GM12878 (cell line): ENCODE measurements around the gene PITPNC1. TPM values are rescaled to one million over a fixed set of nuclear protein-coding genes. Genes with fewer than 3 reads are reported as not detected.

Experiments used
- EED ChIP-seq: sonication (generic); IDR thresholded peaks from 2 replicates; pipeline ENCODE4 v1.6.1; 2016; ENCODE audit warnings: antibody characterized with exemption, low read depth
- EGR1 ChIP-seq, 2 experiments: IDR thresholded peaks; 1 replicate in 1 of 2; 2 replicates in 1 of 2; pipeline ENCODE4 v1.6.1; 2011 to 2012; ENCODE audit warnings: low read depth in 2 of 2, low read length in 2 of 2, borderline replicate concordance in 1 of 2, mild to moderate bottlenecking in 1 of 2, moderate library complexity in 1 of 2
- JUNB ChIP-seq: IDR thresholded peaks from 2 replicates; pipeline ENCODE4 v1.6.1; 2016; ENCODE audit warnings: antibody characterized with exemption, mild to moderate bottlenecking
- POU2F2 ChIP-seq: IDR thresholded peaks from 3 replicates; pipeline ENCODE4 v1.6.1; 2011; ENCODE audit warnings: low read depth, mild to moderate bottlenecking, low read length, borderline replicate concordance
- TCF12 ChIP-seq: IDR thresholded peaks from 2 replicates; pipeline ENCODE4 v1.6.1; 2011; ENCODE audit warnings: low read depth, mild to moderate bottlenecking, low read length
- TCF3 ChIP-seq: IDR thresholded peaks from 2 replicates; pipeline ENCODE4 v1.6.1; 2012; ENCODE audit warnings: low read depth, mild to moderate bottlenecking, low read length, borderline replicate concordance; ENCODE audit not compliant: insufficient read depth
- YY1 ChIP-seq: IDR thresholded peaks from 2 replicates; pipeline ENCODE4 v1.6.1; 2011; ENCODE audit warnings: low read depth, mild to moderate bottlenecking, low read length
- ZBED1 ChIP-seq: IDR thresholded peaks from 2 replicates; pipeline ENCODE4 v1.6.1; 2016; ENCODE audit warnings: borderline replicate concordance
- polyA plus RNA-seq, 11 experiments: library from polyadenylated mRNA; depleted of rRNA in 4 of 11; unstranded in 6 of 11; stranded (reverse) in 5 of 11; fragments of >200 nt; fragmentation: Nextera tagmentation in 4 of 11; fragmentation: Illumina TruSeq in 1 of 11; extraction: Ambion mirVana in 4 of 11; extraction: Trizol in 1 of 11; gene quantifications; 1 replicate in 1 of 11; 2 replicates in 10 of 11; pipeline versions ENCODE4 v1.2.1 to v1.2.3, GENCODE V29; 2011 to 2016; ENCODE audit warnings: inconsistent platforms in 2 of 11, missing spikeins in 2 of 11, low read depth in 1 of 11
- total RNA-seq, 4 experiments: library from RNA; depleted of rRNA in 3 of 4; stranded (reverse); fragments of >200 nt in 3 of 4; fragmentation: Illumina TruSeq in 1 of 4; extraction: Trizol in 1 of 4; gene quantifications; 2 replicates each; pipeline versions ENCODE4 v1.2.1 to v1.2.3, GENCODE V29; 2013 to 2021
- TF ChIP-seq, protein P1 (sequence below): IDR thresholded peaks from 2 replicates; pipeline ENCODE4 v1.6.1; 2012; ENCODE audit warnings: mild to moderate bottlenecking, low read depth, low read length
- TF ChIP-seq, protein P2 (sequence below): IDR thresholded peaks from 2 replicates; pipeline ENCODE4 v1.6.1; 2011; ENCODE audit warnings: low read depth, mild to moderate bottlenecking, low read length, moderate library complexity, borderline replicate concordance; ENCODE audit errors: extremely low read depth
- TF ChIP-seq, protein P3 (sequence below): IDR thresholded peaks from 2 replicates; pipeline ENCODE4 v1.6.1; 2011; ENCODE audit warnings: borderline replicate concordance, low read depth, mild to moderate bottlenecking, moderate library complexity, low read length; ENCODE audit not compliant: insufficient read depth, poor library complexity, severe bottlenecking
- TF ChIP-seq, protein P4 (sequence below): IDR thresholded peaks from 2 replicates; pipeline ENCODE4 v1.6.1; 2011; ENCODE audit warnings: low read depth, low read length, improper control_type of control experiment, borderline replicate concordance

Gene PITPNC1
- total and polyA plus RNA-seq, 10 of the 15 experiments (the other 5 are each of a cell fraction or from before 2014, with no cell fraction given) = 12.2 to 62.4 (median 47.3) TPM

DNA sequence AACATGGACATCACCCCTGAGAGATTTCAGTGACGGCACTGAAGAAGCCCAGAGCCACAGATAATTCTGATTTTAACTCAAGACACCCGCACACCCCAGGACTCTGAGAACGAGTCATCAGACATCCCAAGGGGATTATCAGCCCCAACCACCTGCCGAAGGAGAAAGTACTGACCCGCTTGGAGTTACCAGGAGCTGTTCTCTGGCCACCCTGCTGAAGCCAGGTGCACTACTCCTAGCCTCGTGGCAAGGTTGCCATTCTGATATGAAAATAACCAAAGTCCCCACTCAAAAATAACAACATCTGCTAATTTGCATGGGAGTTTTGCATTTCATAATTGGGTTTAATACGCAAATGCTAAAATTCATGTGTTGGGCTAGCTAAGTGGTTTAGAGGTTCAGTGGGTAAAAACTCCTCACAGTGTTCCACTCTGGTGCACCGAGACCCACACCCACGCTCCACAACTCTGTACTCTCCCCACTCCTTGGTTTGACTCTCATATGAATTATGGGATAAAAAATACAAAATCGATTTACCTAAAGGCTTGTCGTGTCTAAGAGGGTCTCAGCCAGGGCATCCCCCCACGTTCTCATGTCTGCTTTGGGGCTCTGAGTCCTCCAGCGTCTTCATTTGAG, 197.7 kb downstream of the PITPNC1 start (continued):
- TF ChIP-seq TCF3 = peak; percentile 83
- TF ChIP-seq, protein P1, sequence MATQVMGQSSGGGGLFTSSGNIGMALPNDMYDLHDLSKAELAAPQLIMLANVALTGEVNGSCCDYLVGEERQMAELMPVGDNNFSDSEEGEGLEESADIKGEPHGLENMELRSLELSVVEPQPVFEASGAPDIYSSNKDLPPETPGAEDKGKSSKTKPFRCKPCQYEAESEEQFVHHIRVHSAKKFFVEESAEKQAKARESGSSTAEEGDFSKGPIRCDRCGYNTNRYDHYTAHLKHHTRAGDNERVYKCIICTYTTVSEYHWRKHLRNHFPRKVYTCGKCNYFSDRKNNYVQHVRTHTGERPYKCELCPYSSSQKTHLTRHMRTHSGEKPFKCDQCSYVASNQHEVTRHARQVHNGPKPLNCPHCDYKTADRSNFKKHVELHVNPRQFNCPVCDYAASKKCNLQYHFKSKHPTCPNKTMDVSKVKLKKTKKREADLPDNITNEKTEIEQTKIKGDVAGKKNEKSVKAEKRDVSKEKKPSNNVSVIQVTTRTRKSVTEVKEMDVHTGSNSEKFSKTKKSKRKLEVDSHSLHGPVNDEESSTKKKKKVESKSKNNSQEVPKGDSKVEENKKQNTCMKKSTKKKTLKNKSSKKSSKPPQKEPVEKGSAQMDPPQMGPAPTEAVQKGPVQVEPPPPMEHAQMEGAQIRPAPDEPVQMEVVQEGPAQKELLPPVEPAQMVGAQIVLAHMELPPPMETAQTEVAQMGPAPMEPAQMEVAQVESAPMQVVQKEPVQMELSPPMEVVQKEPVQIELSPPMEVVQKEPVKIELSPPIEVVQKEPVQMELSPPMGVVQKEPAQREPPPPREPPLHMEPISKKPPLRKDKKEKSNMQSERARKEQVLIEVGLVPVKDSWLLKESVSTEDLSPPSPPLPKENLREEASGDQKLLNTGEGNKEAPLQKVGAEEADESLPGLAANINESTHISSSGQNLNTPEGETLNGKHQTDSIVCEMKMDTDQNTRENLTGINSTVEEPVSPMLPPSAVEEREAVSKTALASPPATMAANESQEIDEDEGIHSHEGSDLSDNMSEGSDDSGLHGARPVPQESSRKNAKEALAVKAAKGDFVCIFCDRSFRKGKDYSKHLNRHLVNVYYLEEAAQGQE = peak; percentile 62; the same call in 1 of the 2 replicates
- peak; percentile 97 for TF ChIP-seq POU2F2
- TF ChIP-seq, protein P2, sequence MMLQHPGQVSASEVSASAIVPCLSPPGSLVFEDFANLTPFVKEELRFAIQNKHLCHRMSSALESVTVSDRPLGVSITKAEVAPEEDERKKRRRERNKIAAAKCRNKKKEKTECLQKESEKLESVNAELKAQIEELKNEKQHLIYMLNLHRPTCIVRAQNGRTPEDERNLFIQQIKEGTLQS = no peak
- TF ChIP-seq JUNB = peak; percentile 53; the same call in 1 of the 2 replicates
- TF ChIP-seq YY1 = peak; percentile 22; the same call in 1 of the 2 replicates
- TF ChIP-seq ZBED1 = peak; percentile 77
- TF ChIP-seq, protein P3, sequence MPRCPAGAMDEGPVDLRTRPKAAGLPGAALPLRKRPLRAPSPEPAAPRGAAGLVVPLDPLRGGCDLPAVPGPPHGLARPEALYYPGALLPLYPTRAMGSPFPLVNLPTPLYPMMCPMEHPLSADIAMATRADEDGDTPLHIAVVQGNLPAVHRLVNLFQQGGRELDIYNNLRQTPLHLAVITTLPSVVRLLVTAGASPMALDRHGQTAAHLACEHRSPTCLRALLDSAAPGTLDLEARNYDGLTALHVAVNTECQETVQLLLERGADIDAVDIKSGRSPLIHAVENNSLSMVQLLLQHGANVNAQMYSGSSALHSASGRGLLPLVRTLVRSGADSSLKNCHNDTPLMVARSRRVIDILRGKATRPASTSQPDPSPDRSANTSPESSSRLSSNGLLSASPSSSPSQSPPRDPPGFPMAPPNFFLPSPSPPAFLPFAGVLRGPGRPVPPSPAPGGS = peak; percentile 63
- peak; percentile 88 for TF ChIP-seq EED
- TF ChIP-seq EGR1 (IDR thresholded peaks at IDR 0.05; ENCODE audit: borderline replicate concordance in 1 of 2, low read depth in 2 of 2, low read length in 2 of 2) = peak in 1 of 2 experiments; percentile 89; a peak in 2 of 3 replicates
- TF ChIP-seq, protein P4, sequence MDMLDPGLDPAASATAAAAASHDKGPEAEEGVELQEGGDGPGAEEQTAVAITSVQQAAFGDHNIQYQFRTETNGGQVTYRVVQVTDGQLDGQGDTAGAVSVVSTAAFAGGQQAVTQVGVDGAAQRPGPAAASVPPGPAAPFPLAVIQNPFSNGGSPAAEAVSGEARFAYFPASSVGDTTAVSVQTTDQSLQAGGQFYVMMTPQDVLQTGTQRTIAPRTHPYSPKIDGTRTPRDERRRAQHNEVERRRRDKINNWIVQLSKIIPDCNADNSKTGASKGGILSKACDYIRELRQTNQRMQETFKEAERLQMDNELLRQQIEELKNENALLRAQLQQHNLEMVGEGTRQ = no peak
- TF ChIP-seq TCF12 = peak; percentile 98
- TF ChIP-seq, all 136 proteins: peak for 50
